DND-41 (cell line): Measurements from ENCODE around the gene ANKRD11.
"Not testable (repeated sequence)": the region's sequence is repeated elsewhere in the genome, so short reads cannot be mapped to it uniquely, and the experiment has no call there.

Experiments
- ATAC-seq: fragments of 200-7000 bp; cut with Tn5 transposase; 3 replicates; pipeline ENCODE4 v1.9.1; 2021; ENCODE audit warnings: low read depth; ENCODE audit not compliant: insufficient read depth
- DNase-seq: peaks from one replicate; pipeline ENCODE4 v3.0.0-alpha.2; 2020
- H2AFZ ChIP-seq: 2 replicates; pipeline ENCODE4 v1.6.0; 2012; ENCODE audit warnings: low read depth, low read length
- H3K27ac ChIP-seq: 2 replicates; pipeline ENCODE4 v1.5.1; 2012; ENCODE audit warnings: low read length, inconsistent platforms
- H3K27me3 ChIP-seq: fragments of 200-600 bp; sonication (generic); 2 replicates; pipeline ENCODE4 v1.6.0; 2012; ENCODE audit warnings: low read length, mild to moderate bottlenecking, inconsistent platforms; ENCODE audit not compliant: insufficient read depth, poor library complexity
- H3K36me3 ChIP-seq: 2 replicates; pipeline ENCODE4 v1.5.1; 2012; ENCODE audit warnings: low read length, inconsistent platforms; ENCODE audit not compliant: insufficient read depth
- H3K4me1 ChIP-seq: 2 replicates; pipeline ENCODE4 v1.5.1; 2012; ENCODE audit warnings: mild to moderate bottlenecking, low read length; ENCODE audit not compliant: insufficient read depth
- H3K4me2 ChIP-seq: 2 replicates; pipeline ENCODE4 v1.6.0; 2012; ENCODE audit warnings: mild to moderate bottlenecking, moderate library complexity, low read length, inconsistent platforms; ENCODE audit not compliant: insufficient read depth
- H3K4me3 ChIP-seq, 2 experiments: fragments of 200-600 bp in 1 of 2; shearing (Covaris generic) in 1 of 2; 2 replicates each; pipeline ENCODE4 v1.5.1; 2012 to 2016; ENCODE audit warnings: inconsistent platforms in 2 of 2, low read length in 2 of 2, mild to moderate bottlenecking in 2 of 2, low read depth in 1 of 2, moderate library complexity in 1 of 2
- H3K79me2 ChIP-seq: 2 replicates; pipeline ENCODE4 v1.6.0; 2012; ENCODE audit warnings: low read length, inconsistent platforms; ENCODE audit not compliant: insufficient read depth
- H3K9ac ChIP-seq: 2 replicates; pipeline ENCODE4 v1.6.0; 2012; ENCODE audit warnings: low read depth, mild to moderate bottlenecking, inconsistent platforms, low read length, moderate library complexity
- H3K9me3 ChIP-seq: 2 replicates; pipeline ENCODE4 v1.5.1; 2012; ENCODE audit warnings: low read length, moderate library complexity, mild to moderate bottlenecking, inconsistent platforms; ENCODE audit not compliant: insufficient read depth, severe bottlenecking
- H4K20me1 ChIP-seq: 2 replicates; pipeline ENCODE4 v1.6.0; 2012; ENCODE audit warnings: low read length; ENCODE audit not compliant: insufficient read depth
- EZH2 ChIP-seq: IDR thresholded peaks from 3 replicates; pipeline ENCODE4 v1.6.1; 2012; ENCODE audit warnings: borderline replicate concordance, low read depth, mild to moderate bottlenecking, moderate library complexity, low read length, inconsistent platforms; ENCODE audit not compliant: severe bottlenecking
- TF ChIP-seq, protein P1 (sequence below): IDR thresholded peaks from 2 replicates; pipeline ENCODE4 v1.5.1; 2012; ENCODE audit warnings: borderline replicate concordance, low read length, moderate library complexity, mild to moderate bottlenecking; ENCODE audit not compliant: poor library complexity, severe bottlenecking; ENCODE audit errors: extremely low read depth

Gene ANKRD11

DNA sequence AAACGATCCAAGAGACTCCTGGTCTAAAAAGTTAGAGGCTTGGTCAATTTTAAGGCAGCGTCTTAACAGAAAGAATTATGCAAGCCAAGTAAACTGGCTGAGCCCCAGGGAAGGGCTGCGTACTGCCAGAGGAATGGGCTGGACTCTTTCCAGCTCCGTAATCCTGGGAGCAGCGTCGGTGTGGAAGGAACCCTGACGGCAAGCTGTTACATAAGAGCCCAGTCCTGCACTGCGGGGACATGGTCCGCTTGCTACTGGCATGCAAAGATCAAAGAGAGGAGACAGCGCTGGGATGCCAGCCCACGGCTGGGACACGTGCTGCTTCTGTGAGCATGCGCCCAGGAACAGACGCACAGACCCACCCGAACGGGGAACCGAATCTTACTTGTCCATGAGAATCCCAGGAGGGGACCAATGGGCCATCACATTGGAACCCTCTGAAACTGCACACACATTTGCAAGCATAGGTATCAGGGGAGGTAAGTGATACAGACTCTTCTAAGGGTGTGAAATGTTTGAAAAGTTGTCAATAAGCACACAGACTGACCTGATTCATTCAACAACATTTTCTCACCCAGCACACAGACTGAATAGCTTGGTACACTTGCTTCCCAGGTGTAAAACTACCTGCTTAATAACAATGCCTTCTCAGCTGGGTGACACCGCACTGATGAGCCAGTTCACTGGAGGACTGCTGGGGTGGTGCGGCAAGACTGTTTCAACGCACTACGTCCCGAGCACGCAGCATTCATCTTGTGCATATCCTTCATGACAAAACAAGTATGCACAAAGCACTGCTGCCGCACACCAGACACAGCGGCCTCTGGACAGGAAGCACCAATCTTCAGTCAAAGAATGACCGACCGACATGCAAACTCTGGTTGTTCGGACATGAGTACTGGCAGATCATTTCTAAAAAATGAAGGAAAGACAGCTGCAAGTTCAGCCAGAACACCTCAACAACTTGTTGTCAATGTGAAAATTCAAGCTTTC is 94.9 kb downstream of the ANKRD11 start:
- H3K27me3 ChIP-seq: no peaks in the 10 kb centered on the region
- peaks cover 89% of the 10 kb centered on the region for H4K20me1 ChIP-seq
- peaks cover 92% of the 10 kb centered on the region for H3K79me2 ChIP-seq
- H3K4me3 ChIP-seq: no peak overlapping the region
- TF ChIP-seq, protein P1, sequence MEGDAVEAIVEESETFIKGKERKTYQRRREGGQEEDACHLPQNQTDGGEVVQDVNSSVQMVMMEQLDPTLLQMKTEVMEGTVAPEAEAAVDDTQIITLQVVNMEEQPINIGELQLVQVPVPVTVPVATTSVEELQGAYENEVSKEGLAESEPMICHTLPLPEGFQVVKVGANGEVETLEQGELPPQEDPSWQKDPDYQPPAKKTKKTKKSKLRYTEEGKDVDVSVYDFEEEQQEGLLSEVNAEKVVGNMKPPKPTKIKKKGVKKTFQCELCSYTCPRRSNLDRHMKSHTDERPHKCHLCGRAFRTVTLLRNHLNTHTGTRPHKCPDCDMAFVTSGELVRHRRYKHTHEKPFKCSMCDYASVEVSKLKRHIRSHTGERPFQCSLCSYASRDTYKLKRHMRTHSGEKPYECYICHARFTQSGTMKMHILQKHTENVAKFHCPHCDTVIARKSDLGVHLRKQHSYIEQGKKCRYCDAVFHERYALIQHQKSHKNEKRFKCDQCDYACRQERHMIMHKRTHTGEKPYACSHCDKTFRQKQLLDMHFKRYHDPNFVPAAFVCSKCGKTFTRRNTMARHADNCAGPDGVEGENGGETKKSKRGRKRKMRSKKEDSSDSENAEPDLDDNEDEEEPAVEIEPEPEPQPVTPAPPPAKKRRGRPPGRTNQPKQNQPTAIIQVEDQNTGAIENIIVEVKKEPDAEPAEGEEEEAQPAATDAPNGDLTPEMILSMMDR: no peak
- TF ChIP-seq EZH2: no peak
- DNase-seq (no peak), ATAC-seq (no peak)
- no peak overlapping the region for H3K4me2 ChIP-seq
- no peak overlapping the region for H3K27ac ChIP-seq
- H3K36me3 ChIP-seq: peaks cover 65% of the 10 kb centered on the region
- H2AFZ ChIP-seq: no peak overlapping the region
- no peaks in the 10 kb centered on the region for H3K4me1 ChIP-seq
- H3K9ac ChIP-seq: no peak overlapping the region
- no peaks in the 10 kb centered on the region for H3K9me3 ChIP-seq

DNA sequence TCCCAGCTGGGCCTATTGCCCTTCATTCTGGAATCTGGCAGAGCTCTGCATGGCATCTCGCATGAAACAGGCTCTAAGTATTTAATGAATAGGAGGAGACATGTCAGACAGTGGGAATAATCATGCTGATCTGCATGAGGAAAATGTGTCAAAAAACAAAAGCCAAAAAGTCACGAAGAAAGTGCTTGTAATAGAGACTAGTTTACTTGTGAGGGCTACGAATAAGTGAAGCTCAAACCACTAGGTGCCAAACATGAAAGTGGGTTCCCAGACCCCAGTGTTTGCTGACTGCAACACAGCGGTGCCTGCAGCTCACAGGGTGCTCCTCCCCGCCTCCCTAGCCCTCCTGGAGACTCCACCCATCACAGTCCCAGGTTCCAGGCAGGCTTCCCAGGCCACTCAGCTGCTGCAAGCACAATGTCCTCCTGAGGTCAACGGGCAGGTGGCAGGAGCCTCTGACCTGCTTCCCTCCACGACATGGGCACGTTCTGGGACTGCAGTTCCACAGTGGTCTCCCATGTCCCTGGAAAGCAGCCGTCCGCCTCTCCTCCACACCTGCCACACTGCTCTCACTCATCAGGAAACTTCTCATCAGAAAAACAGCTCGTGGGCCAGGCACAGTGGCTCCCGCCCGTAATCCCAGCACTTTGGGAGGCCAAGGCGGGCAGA is 96.5 kb downstream of the ANKRD11 start:
- no peak for DNase-seq
- Histone ChIP-seq H3K4me1 (peaks cover 2% of the 10 kb centered on the region; the same call in 1 of the 2 replicates), H4K20me1 (peaks cover 92% of the 10 kb centered on the region), H3K27me3 (no peaks in the 10 kb centered on the region), H3K9ac (no peak overlapping the region), H3K79me2 (peaks cover 96% of the 10 kb centered on the region), H3K36me3 (peaks cover 60% of the 10 kb centered on the region), H3K27ac (no peak overlapping the region), H3K4me2 (no peak overlapping the region), H2AFZ (no peak overlapping the region), H3K4me3 (no peak overlapping the region), H3K9me3 (no peaks in the 10 kb centered on the region)
- no peak for ATAC-seq
- no peak for TF ChIP-seq EZH2
- TF ChIP-seq, protein P1: no peak

DNA sequence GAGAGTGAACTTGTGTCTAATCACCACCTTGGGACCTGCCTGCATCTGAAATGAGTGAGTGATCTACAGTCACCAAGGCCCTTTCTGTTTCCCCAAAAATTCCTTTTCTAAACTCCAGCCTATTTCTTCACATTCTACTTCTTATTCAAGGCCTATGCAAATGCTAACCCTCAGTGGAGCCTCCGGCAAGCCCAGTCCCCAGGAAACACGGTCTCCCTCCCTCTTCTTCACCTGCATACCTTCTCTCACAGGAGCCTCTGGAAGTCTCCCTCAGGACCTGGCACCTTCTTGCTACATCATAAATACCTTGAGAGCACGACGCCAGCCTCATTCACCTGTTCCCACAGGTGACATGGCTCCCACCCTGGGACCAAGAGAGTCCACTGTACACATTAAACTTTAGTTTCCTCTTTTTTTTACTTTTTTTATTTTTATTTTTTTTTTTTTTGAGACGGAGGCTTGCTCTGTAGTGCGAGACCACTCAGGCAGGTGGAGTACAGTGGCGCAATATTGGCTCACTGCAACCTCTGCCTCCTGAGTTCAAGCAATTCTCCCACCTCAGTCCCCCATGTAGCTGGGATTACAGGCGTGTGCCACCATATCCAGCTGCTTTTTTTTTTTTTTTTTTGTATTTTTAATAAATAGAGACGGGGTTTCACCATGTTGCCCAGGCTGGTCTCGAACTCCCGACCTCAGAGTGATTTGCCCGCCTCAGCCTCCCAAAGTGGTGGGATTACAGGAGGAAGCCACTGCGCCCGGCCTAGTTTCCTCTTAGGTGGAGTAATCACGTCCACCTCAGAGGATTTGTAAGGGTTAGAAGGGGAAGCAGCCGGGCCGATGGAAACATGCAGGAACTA is 97.3 kb downstream of the ANKRD11 start:
- Histone ChIP-seq H3K27ac (no peak overlapping the region), H3K4me3 (no peak overlapping the region), H3K9me3 (no peaks in the 10 kb centered on the region), H2AFZ (no peak overlapping the region), H3K27me3 (no peaks in the 10 kb centered on the region), H3K79me2 (peaks cover 96% of the 10 kb centered on the region), H3K36me3 (peaks cover 59% of the 10 kb centered on the region), H3K4me1 (peaks cover 10% of the 10 kb centered on the region; the same call in 1 of the 2 replicates), H3K9ac (no peak overlapping the region), H4K20me1 (peaks cover 92% of the 10 kb centered on the region), H3K4me2 (no peak overlapping the region)
- no peak for TF ChIP-seq EZH2
- TF ChIP-seq, protein P1: no peak
- DNase-seq (no peak), ATAC-seq (no peak)

DNA sequence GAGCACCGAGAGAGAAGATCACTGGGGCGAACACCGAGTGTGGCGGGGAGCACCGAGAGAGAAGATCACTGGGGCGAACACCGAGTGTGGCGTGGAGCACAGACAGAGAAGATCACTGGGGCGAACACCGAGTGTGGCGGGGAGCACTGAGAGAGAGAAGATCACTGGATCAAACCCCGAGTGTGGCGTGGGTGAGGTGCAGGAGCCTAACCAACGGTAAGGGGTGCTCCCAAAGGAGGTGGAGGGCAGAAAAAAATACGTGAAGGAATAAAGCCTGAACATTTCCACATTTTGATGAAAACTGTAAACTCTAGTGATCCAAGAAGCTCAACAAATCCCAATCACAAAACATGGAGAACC is 100.2 kb downstream of the ANKRD11 start:
- DNase-seq: not testable (repeated sequence)

More for the DNA sequence above, 100.2 kb downstream of the ANKRD11 start:
- H3K27me3 ChIP-seq, H3K9me3 ChIP-seq, H3K9ac ChIP-seq, H2AFZ ChIP-seq, H3K4me3 ChIP-seq, ATAC-seq, H3K27ac ChIP-seq, H3K4me2 ChIP-seq: not testable (repeated sequence)
- Histone ChIP-seq H3K36me3 (peaks cover 44% of the 10 kb centered on the region), H4K20me1 (peaks cover 92% of the 10 kb centered on the region), H3K4me1 (peaks cover 11% of the 10 kb centered on the region), H3K79me2 (peaks cover 96% of the 10 kb centered on the region)
